DMS53 treated with DMSO at 0.1 percent for 48 hours (cell line): ENCODE results near the gene DISC1.
"Not testable (repeated sequence)": the region's sequence is repeated elsewhere in the genome, so short reads cannot be mapped to it uniquely, and the experiment has no call there.

Source experiments
- DNase-seq: peaks from one replicate; lab custom pipeline; 2025; ENCODE audit not compliant: unreplicated experiment; lab: John Stamatoyannopoulos, UW

The DISC1 gene

GRCh38 chr1:231872461-231872910 is 245.9 kb downstream of the DISC1 start:
- no peak for DNase-seq

- no peak for DNase-seq
Measured at GRCh38 chr1:231878737-231879136, 252.1 kb downstream of the DISC1 start.

GRCh38 chr1:231879296-231879695 is 252.7 kb downstream of the DISC1 start:
- no peak for DNase-seq

GRCh38 chr1:231882333-231882732 is 255.7 kb downstream of the DISC1 start:
- no peak for DNase-seq

GRCh38 chr1:231882790-231883189 is 256.2 kb downstream of the DISC1 start:
- no peak for DNase-seq

- peak; percentile 1 for DNase-seq
Measured at GRCh38 chr1:231883382-231883781, 256.8 kb downstream of the DISC1 start.

GRCh38 chr1:231885209-231885854 is 258.7 kb downstream of the DISC1 start:
- no peak for DNase-seq

GRCh38 chr1:231887166-231887565 is 260.6 kb downstream of the DISC1 start:
- no peak for DNase-seq

- no peak for DNase-seq
Measured at GRCh38 chr1:231887866-231888265, 261.3 kb downstream of the DISC1 start.

GRCh38 chr1:231890791-231891190 is 264.2 kb downstream of the DISC1 start:
- DNase-seq, result no peak

GRCh38 chr1:231893400-231894102 is 267.0 kb downstream of the DISC1 start:
- DNase-seq, result no peak

- DNase-seq, result no peak
Measured at GRCh38 chr1:231896806-231897205, 270.2 kb downstream of the DISC1 start.

GRCh38 chr1:231899046-231899445 is 272.5 kb downstream of the DISC1 start:
- DNase-seq, result no peak

GRCh38 chr1:231899713-231900435 is 273.3 kb downstream of the DISC1 start:
- no peak for DNase-seq

- no peak for DNase-seq
Measured at GRCh38 chr1:231903586-231904081, 277.0 kb downstream of the DISC1 start.

GRCh38 chr1:231907310-231907709 is 280.7 kb downstream of the DISC1 start:
- DNase-seq, result not testable (repeated sequence)

GRCh38 chr1:231913493-231913892 is 286.9 kb downstream of the DISC1 start:
- DNase-seq, result no peak

- DNase-seq, result no peak
Measured at GRCh38 chr1:231918239-231919015, 291.8 kb downstream of the DISC1 start.

GRCh38 chr1:231919239-231919885 is 292.8 kb downstream of the DISC1 start:
- no peak for DNase-seq

- no peak for DNase-seq
Measured at GRCh38 chr1:231919886-231920285, 293.3 kb downstream of the DISC1 start.
